ENCODE results near the gene NKG7. TPM values are rescaled to one million over a fixed set of nuclear protein-coding genes. Genes with fewer than 3 reads are reported as not detected.

The NKG7 gene
- total RNA-seq, 4 donors from 2014 or later, result 0.54 to 2.2 TPM; not detected in 2

DNA sequence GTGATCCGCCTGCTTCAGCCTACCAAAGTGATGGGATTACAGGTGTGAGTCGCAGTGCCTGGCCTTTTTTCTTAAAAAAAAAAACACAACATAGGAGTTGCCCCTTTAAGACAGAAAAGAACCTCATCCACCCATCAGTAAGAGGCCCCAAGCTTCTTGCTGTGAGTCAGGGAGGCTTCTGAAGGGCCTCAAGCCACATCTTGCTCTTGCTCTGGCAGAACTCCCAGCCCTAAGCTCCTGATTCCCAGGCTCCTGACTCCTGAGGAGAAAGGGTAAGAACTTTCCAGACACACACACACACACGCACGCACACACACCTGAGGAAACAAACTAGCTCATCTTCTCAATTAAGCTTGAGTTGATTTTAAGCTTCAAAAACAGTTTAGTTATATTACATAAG lies 13.2 kb downstream of the NKG7 start:
- no peak overlapping the region for H3K4me3 ChIP-seq (replicated peaks in 1 of 3)
- intact Hi-C loops (cut with DNase I), result no loop called here
- no peaks in the 10 kb centered on the region for H3K9me3 ChIP-seq
- no peak for TF ChIP-seq POLR2A (IDR thresholded peaks at IDR 0.05)
- TF ChIP-seq, protein P1, sequence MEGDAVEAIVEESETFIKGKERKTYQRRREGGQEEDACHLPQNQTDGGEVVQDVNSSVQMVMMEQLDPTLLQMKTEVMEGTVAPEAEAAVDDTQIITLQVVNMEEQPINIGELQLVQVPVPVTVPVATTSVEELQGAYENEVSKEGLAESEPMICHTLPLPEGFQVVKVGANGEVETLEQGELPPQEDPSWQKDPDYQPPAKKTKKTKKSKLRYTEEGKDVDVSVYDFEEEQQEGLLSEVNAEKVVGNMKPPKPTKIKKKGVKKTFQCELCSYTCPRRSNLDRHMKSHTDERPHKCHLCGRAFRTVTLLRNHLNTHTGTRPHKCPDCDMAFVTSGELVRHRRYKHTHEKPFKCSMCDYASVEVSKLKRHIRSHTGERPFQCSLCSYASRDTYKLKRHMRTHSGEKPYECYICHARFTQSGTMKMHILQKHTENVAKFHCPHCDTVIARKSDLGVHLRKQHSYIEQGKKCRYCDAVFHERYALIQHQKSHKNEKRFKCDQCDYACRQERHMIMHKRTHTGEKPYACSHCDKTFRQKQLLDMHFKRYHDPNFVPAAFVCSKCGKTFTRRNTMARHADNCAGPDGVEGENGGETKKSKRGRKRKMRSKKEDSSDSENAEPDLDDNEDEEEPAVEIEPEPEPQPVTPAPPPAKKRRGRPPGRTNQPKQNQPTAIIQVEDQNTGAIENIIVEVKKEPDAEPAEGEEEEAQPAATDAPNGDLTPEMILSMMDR (IDR thresholded peaks at IDR 0.05), result no peak
- H3K4me1 ChIP-seq, result peaks cover 0 to 10% of the 10 kb centered on the region in 2 donors
- no peaks in the 10 kb centered on the region for H3K27me3 ChIP-seq
- no peak overlapping the region for H3K27ac ChIP-seq
- DNase-seq, result no peak
- 82 to 94% methylated on average over 4 of the region's 4 CpGs for WGBS, 2 donors
- H3K36me3 ChIP-seq, result no peaks in the 10 kb centered on the region

DNA sequence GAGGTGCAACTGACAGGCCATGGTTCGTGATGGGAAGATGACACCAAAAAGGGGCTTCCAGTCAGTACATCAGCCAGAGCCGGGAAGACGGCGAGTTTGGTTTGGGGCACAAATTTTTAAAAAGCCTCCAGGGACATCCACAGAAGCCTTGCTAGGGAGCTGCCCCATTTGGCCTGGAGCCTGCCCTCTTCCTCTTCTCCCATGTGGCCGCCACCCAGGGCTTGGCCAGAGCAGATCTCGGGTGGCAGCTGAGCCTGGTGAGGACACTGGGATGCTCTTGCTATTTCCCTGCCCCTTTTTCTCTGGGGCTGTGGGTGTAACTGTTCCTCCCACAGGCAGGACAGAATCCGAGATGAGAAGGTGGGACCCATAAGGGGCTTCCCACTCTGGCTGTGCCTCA lies 14.5 kb downstream of the NKG7 start:
- Histone ChIP-seq H3K9me3 (no peaks in the 10 kb centered on the region), H3K27ac (no peak overlapping the region), H3K4me1 (peaks cover 0 to 7% of the 10 kb centered on the region in 2 donors), H3K27me3 (no peaks in the 10 kb centered on the region), H3K4me3 (replicated peaks in 1 of 3) (no peak overlapping the region), H3K36me3 (peaks cover 0 to 1% of the 10 kb centered on the region in 2 donors)
- 89 to 91% methylated on average over 7 of the region's 7 CpGs for WGBS, 2 donors
- TF ChIP-seq, protein P1 (IDR thresholded peaks at IDR 0.05), result no peak
- no peak for TF ChIP-seq POLR2A (IDR thresholded peaks at IDR 0.05)
- intact Hi-C loops (cut with DNase I), result no loop called here
- no peak for DNase-seq

DNA sequence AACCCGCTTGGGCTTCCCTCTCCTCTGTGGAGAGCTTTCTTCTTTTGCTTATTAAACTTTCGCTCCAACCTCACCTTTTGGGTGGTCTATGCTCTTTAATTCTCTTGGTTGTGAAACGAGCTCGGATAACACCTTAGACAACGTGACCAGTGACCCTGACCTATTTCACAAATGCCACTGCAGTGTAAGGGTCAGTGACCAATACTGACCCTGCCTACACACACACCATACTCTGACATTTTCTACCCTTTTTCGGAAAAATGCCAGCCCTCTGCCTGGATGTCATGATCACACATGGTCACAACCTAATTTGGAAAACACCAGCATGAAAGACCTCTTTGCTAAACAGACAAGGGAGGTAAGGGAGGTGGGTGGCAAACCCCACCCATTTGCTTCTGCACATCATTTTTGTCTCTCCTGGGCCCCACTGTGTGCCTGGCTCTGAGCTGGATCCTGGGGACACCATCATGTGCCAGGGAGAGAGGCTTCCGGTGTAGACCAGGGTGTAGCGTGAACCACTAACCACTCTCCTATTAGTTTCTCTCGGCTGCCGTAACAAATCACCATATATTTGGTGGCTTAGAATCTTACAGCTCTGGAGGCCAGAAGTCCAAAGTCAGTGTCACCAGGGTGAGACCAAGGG lies 16.2 kb downstream of the NKG7 start:
- TF ChIP-seq POLR2A (IDR thresholded peaks at IDR 0.05), result no peak
- TF ChIP-seq, protein P1 (IDR thresholded peaks at IDR 0.05), result no peak
- WGBS, 2 donors, result 98% methylated on average over 10 of the region's 10 CpGs
- Histone ChIP-seq H3K27me3 (no peaks in the 10 kb centered on the region), H3K36me3 (peaks cover 4 to 12% of the 10 kb centered on the region in 2 donors), H3K27ac (no peak overlapping the region), H3K4me1 (no peaks in the 10 kb centered on the region), H3K4me3 (replicated peaks in 1 of 3) (no peak overlapping the region), H3K9me3 (no peaks in the 10 kb centered on the region)
- DNase-seq, result no peak
- intact Hi-C loops (cut with DNase I), result no loop called here

DNA sequence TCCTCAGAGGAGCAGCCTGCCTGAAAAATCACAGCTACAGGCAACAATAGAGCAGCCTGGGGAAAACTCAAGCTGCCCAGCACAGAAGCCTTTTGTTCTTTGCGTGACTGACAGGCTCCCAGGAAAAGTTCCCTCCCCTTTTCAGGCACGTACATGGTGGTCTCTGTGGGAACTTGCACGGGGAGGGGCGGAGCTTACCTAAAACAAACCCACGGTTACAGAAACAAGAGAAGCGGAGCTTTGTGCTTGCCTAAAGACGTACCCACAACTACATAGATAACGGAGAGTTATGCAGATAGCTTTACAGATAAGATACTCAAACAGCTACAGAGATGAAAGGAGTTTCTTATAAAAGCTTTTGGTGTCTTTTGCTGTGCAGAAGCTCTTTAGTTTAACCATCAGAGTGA lies 17.7 kb downstream of the NKG7 start:
- no peaks in the 10 kb centered on the region for H3K9me3 ChIP-seq
- H3K27ac ChIP-seq, result no peak overlapping the region
- no peaks in the 10 kb centered on the region for H3K4me1 ChIP-seq
- TF ChIP-seq, protein P1 (IDR thresholded peaks at IDR 0.05), result no peak
- H3K4me3 ChIP-seq (replicated peaks in 1 of 3), result no peak overlapping the region
- WGBS, 2 donors, result 55 to 64% methylated on average over 8 of the region's 8 CpGs
- H3K27me3 ChIP-seq, result no peaks in the 10 kb centered on the region
- H3K36me3 ChIP-seq, result peaks cover 16 to 20% of the 10 kb centered on the region in 2 donors
- intact Hi-C loops (cut with DNase I), result no loop called here
- DNase-seq, result no peak

DNA sequence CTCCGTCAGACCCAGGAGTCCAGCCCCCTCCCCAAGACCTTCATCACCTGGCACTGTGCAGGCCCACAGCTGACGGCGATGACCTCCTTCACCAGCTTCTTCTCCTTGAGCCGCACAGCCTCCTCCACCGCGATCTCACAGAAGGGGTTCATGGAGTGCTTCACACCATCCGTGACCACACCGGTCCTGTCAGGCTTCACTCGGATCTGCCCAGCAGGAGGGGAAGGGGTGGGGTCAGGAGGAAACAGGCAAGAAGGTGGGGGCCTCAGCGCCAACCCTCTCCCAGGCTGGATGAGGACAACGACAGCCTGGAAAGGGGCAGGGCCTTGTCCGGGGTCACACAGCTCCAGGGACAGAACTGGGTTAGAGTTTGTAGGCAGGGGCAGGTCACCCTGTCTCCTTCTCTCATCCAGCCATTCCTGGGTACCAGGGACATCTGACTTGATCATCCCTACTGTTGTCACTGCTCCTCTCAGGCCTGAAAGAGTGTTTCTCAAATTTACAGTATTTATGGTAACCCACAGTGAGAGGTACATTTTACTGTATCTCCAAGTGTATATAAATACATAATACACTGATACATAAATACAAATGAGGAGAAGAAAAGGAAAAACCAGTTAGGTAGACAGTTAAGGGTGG lies 18.2 kb downstream of the NKG7 start:
- 52 to 59% methylated on average over 9 to 10 of the region's 12 CpGs for WGBS, 2 donors
- TF ChIP-seq POLR2A (IDR thresholded peaks at IDR 0.05), result no peak
- TF ChIP-seq, protein P1 (IDR thresholded peaks at IDR 0.05), result no peak
- H3K4me3 ChIP-seq (replicated peaks in 1 of 3), result no peak overlapping the region
- H3K4me1 ChIP-seq, result no peaks in the 10 kb centered on the region
- H3K27ac ChIP-seq, result no peak overlapping the region
- intact Hi-C loops (cut with DNase I), result no loop called here
- no peaks in the 10 kb centered on the region for H3K27me3 ChIP-seq
- H3K36me3 ChIP-seq, result peaks cover 19 to 20% of the 10 kb centered on the region in 2 donors
- no peaks in the 10 kb centered on the region for H3K9me3 ChIP-seq
- DNase-seq, result no peak

All from thyroid gland (tissue), 4 donors.